Raji (cell line): Measurements from ENCODE around the gene ASS1.

Source experiments
- POLR2A ChIP-seq: IDR thresholded peaks from 2 replicates; pipeline ENCODE4 v1.6.1; 2011; ENCODE audit warnings: low read depth, low read length, control low read depth; ENCODE audit not compliant: insufficient read depth

Gene ASS1

DNA sequence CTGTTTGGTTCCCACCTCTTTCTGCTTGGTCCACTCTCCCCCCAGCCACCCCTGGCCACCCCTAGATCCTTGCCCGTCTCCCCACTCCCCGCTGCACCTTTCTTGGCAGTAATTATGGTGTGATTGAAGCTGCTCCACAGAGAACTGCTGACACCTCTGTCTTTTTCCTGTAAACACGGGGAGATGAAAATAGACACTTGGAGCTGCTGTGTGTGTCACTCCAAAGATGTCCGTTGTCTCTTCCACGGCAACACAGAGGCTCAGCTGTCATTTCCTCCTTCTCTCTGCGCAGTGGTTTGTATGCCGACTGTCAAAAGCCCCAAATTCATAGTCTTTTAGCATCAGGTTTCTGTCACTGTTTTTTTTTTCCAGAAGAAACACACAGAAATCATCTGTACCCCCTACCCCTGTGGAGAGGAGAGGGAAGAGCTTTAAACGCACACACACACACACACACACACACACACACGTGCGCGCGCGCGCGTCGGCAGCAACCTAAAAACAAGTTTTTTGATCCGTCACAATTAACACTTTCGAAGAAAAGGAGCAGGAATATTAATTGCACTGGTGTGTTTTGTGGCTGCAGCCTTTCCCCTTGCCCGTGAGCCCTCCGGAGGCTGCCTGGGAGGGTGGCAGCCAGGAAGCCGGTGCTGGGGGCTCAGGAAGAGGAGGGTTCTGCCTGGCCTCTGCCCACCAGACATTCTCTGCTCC is 39.8 kb downstream of the ASS1 start:
- TF ChIP-seq POLR2A, result no peak

- TF ChIP-seq POLR2A, result no peak
These were observed 41.3 kb downstream of the ASS1 start for GRCh38 chr9:130486103-130486502.

GRCh38 chr9:130487500-130487899 is 42.7 kb downstream of the ASS1 start:
- TF ChIP-seq POLR2A, result no peak

- TF ChIP-seq POLR2A, result no peak
These were observed 44.0 kb downstream of the ASS1 start for GRCh38 chr9:130488621-130489330.

- no peak for TF ChIP-seq POLR2A
These were observed 46.2 kb downstream of the ASS1 start for GRCh38 chr9:130490981-130491380.

DNA sequence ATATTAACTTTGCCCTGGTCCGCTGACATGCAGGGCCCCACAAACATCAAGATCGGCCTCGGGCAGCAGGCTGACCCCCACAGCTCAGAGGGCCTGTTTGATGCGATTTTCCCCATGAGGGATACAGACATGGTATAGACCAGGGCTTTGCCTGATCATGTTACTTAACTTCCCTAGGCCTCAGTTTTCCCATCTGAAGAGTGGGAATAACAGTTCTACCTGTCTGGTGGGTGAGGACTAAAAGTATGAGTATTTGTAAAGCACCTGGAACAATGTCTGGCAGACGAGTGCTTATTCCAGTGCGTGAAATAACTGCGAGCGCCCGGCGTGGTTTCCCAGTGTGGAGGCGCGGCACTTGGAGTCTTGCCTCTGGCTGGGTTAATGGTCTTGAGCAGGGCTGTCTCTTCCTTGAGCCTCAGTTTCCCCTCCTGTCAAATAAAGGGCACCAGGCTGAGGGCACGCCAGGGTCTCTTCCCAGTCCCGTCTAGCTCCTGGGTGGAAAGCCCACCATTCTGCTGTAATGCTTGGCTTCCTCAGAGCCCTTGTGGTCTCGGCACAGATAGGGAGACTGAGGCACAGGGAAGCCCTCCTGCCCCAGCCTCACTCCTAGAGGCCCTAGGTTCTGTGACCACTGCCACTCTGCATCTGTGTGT is 47.2 kb downstream of the ASS1 start:
- TF ChIP-seq POLR2A, result no peak

DNA sequence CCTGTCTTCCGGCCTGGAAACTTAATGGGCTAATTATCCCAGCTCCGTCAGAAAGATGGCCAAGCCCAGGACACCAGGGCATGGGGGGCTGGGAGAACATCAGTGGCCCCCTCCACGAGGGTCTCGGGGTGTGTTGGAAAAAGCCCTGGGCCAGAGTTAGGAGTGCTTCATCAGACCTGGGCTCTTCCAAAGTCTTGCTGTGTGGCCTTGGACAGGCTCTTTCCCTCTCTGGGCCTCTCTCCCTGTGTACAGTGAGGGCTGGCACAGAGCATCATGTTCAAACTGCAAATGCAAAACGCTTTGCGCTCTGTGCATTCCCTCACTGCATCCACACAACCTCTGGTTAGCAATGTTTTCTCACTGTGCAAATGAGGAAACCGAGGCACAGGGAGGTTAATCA is 48.3 kb downstream of the ASS1 start:
- no peak for TF ChIP-seq POLR2A

GRCh38 chr9:130493476-130493875 is 48.7 kb downstream of the ASS1 start:
- TF ChIP-seq POLR2A, result no peak

GRCh38 chr9:130495067-130495466 is 50.3 kb downstream of the ASS1 start:
- TF ChIP-seq POLR2A, result no peak

DNA sequence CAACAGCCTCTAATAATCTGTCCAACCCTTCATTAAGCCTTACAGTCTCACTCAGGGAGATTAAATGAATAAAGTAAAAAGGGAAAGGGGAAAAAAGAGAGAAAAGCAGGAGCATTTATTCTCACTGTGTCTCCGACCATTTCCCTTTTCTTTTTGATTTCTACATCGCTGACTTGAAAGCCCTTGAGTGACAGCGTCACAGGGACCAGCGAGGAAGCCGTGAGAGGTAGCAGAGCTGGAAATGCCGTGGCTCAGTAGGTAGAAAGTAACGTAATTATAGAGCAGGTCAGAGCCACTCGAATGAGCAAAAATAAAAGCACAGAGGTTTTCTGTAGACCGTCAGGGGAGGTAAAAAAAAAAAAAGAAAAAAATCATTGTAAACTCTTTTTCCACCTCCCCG is 52.4 kb downstream of the ASS1 start:
- no peak for TF ChIP-seq POLR2A

GRCh38 chr9:130498298-130498917 is 53.6 kb downstream of the ASS1 start:
- TF ChIP-seq POLR2A, result no peak

GRCh38 chr9:130498918-130499698 is 54.3 kb downstream of the ASS1 start:
- TF ChIP-seq POLR2A, result no peak

DNA sequence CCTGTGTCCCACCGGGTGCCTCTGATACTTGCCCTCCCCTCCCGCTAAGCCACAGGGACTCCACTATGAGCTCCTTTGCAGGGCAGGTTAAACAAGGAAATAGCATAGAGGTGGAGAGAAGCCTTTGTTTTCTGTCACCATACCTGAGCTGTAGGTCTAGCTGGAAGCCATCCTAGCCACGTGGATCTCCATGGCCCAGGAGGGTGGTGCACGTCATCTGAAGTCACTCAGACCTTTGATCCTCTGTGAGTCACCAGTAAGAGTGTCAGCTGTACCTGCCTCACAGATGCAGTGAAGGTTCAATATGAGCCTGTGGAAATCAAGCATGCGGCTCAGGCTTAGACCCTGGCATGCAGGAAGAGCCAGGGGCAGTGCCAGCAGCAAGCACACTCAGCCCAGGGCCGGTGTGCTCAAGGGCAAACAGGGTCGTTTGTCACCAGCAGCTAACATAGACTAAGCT is 55.1 kb downstream of the ASS1 start:
- no peak for TF ChIP-seq POLR2A

GRCh38 chr9:130500340-130501180 is 55.8 kb downstream of the ASS1 start:
- no peak for TF ChIP-seq POLR2A
